Right ventricle myocardium superior (tissue), 1 donor: Measurements from ENCODE around the gene ZNF239. TPM values are rescaled to one million over a fixed set of nuclear protein-coding genes. Genes with fewer than 3 reads are reported as not detected.
"Not testable (repeated sequence)": the region's sequence is repeated elsewhere in the genome, so short reads cannot be mapped to it uniquely, and the experiment has no call there.

Experiments used
- ATAC-seq: fragments of 200-7000 bp; cut with Tn5 transposase; one replicate; pipeline ENCODE4 v1.9.1; 2020; ENCODE audit warnings: mild to moderate bottlenecking; ENCODE audit not compliant: poor library complexity
- DNase-seq: peaks from one replicate; pipeline ENCODE4 v3.0.0-alpha.2; 2020
- intact Hi-C: fragments of 100-400 bp; cut with DNase I; formaldehyde crosslinking; loops from one replicate; pipeline ENCODE4 v1.11.2; 2022
- total RNA-seq: library from RNA; stranded (reverse); fragmentation: NEBNext Ultra II Directional; extraction: Animal tissue kit (Norgen Biotek cat#: 25700); gene quantifications from one replicate; pipeline ENCODE4 v1.2.1, GENCODE V29; 2021
- donor health status: DM: no; HTN: yes; CAD: no; lungs with severe emphysema.

Gene ZNF239
- total RNA-seq, 1 donor from 2014 or later: 2.0 TPM

DNA sequence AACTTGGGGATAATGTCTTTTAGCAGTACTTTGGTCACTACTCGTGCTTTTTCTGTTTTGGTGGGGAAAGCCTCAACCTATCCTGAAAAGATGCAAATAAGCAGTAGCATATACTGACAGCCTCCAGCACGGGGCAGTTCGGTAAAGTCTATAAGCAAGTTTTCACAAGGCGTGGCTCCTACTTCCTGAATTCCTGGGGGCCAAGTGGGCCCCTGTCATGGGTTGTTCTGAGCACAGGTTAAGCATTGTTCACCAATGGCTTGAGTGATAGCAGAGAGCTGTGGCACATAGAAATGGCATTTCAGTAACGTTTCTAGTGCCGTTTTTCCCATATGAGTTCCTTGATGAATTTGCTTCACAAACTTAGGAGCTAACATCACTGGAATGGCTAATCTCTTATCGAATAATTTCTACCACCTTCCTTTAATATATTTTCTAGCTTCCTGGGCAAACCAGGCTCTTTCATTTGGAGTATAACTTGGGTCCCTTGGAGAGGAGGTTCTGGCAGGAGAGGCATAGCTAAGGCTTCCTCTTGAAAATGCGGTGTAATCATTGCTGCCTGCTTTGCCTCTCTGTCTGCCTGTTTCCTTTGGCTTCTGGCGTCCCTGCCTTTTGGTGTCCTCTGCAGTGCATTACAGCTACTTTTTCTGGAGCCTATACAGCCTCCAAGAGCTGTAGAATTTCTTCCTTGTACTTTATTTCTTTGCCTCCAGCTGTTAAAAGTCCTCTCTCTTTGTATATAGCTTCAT lies 11.7 kb upstream of the ZNF239 start:
- intact Hi-C loops: no loop called here
- ATAC-seq: no peak

DNA sequence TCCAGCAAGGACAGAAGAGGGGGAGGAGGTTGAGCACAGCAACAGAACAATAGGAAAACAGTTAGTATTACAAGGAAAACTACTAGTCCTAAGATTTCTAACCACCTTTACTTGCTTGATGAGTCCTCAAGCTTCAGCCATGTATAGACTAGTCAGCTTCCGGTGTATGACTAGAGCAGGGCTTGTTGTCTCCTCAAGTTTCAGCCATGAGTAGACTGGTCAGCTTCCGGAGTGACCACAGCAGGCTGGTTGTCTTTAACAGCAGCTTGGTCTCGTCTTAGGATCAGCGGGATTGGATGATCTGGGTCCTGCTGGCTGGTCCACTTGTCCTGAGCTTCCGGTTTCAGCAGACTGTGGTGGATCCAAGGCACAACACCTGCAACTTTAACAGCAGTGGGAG lies 10.6 kb upstream of the ZNF239 start:
- ATAC-seq: no peak
- intact Hi-C loops: no loop called here

More for the DNA sequence above, 11.7 kb upstream of the ZNF239 start:
- no peak for DNase-seq

GRCh38 chr10:43584051-43584450 lies 9.6 kb upstream of the ZNF239 start:
- intact Hi-C loops: no loop called here
- ATAC-seq: no peak
- DNase-seq: no peak

More for the DNA sequence above, 10.6 kb upstream of the ZNF239 start:
- no peak for DNase-seq

GRCh38 chr10:43576580-43576979 lies 2.2 kb upstream of the ZNF239 start:
- ATAC-seq (no peak), DNase-seq (no peak)
- intact Hi-C loops: no loop called here

DNA sequence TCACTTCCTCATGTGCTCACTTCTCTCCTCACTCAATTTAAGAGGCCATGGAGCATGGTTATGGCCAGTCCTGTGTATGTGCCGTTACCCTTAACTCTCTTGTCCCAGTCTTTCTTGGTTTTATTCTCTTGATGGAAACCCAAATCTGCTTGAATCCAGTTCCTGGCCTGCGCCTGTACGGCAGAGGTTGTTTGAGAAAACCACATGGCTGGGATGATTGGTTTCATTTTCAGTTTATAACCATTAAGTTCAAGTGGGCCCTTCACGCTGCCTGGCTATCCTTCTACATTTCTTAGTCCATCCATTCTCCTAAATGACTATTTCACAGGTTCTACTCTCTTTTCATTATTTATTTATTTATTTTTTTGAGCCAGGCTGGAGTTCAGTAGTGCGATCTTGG lies 1.6 kb upstream of the ZNF239 start:
- no peak for ATAC-seq
- intact Hi-C loops: no loop called here
- DNase-seq: no peak

- intact Hi-C loops: no loop called here
- DNase-seq: no peak
- no peak for ATAC-seq
Observed at GRCh38 chr10:43574906-43575305, 490 bp upstream of the ZNF239 start.

- ATAC-seq: no peak
- intact Hi-C loops: no loop called here
- no peak for DNase-seq
Observed at GRCh38 chr10:43573250-43574000, 991 bp downstream of the ZNF239 start.

GRCh38 chr10:43570971-43571370 lies 3.4 kb downstream of the ZNF239 start:
- ATAC-seq: no peak
- DNase-seq: no peak
- intact Hi-C loops: no loop called here

- ATAC-seq: no peak
- intact Hi-C loops: no loop called here
- no peak for DNase-seq
Observed at GRCh38 chr10:43569681-43570080, 4.7 kb downstream of the ZNF239 start.

GRCh38 chr10:43557214-43557613 lies 17.2 kb downstream of the ZNF239 start:
- DNase-seq (no peak), ATAC-seq (no peak)
- intact Hi-C loops: no loop called here

DNA sequence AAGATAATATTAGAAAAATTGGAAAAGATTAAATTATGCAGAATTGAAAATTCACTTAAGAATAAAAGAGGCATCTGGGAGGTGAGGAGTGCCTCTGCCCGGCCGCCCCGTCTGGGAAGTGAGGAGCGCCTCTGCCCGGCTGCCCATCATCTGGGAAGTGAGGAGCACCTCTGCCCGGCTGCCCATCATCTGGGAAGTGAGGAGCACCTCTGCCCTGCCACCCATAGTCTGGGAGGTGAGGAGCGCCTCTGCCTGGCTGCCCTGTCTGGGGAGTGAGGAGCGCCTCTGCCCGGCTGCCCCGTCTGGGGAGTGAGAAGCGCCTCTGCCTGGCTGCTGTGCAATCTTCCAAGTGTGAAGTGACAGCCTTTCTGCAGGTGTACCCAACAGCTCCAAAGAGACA lies 30.7 kb downstream of the ZNF239 start:
- intact Hi-C loops, DNase-seq, ATAC-seq: not testable (repeated sequence)

- intact Hi-C loops: no loop called here
- DNase-seq (no peak), ATAC-seq (no peak)
Observed at GRCh38 chr10:43524434-43525247, 49.8 kb downstream of the ZNF239 start.

Other genes starting within 250 kb of the ZNF239 start
- not detected for gene FXYD4, start 203.0 kb downstream of the ZNF239 start, total RNA-seq
- gene HNRNPF, start 165.4 kb downstream of the ZNF239 start, total RNA-seq: 77.5 TPM
- 2.0 TPM for gene ZNF487, start 137.5 kb downstream of the ZNF239 start, total RNA-seq
- gene ZNF485, start 31.8 kb upstream of the ZNF239 start, total RNA-seq: 1.4 TPM
- 52.7 TPM for gene ZNF32, start 74.3 kb upstream of the ZNF239 start, total RNA-seq